Measurements from ENCODE around the gene ANKRD28.

DNA sequence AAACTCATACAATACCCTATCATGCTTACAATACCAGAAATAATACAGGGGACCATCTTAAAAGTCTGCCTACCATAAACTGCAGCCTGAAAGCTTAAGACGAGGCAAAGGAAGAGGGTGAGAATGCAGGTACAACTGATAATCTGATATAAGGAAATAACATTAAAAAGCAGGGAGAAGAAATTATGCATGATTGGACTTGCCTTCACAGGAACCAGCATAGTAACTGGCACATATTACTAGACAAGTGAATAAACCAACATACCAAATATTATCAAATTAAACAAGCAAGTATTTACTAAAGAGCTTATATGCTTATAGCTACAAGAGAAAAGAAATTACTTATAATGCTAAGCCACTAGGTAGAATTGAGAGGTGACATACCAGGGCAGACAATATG is 18.7 kb downstream of the ANKRD28 start:
- TF ChIP-seq POLR2AphosphoS5 (IDR thresholded peaks at IDR 0.05): no peak
- TF ChIP-seq CTCF (IDR thresholded peaks at IDR 0.05): no peak
- TF ChIP-seq POLR2A (IDR thresholded peaks at IDR 0.05): no peak

Data from transverse colon (tissue), 4 donors.